ENCODE measurements around the gene MCF2L2.

- no peak for TF ChIP-seq ZNF8 (CRISPR knock-in tag; IDR thresholded peaks at IDR 0.05)
- no peak for TF ChIP-seq RARB (CRISPR knock-in tag; IDR thresholded peaks at IDR 0.05)
- no peak for TF ChIP-seq TOX (CRISPR knock-in tag; IDR thresholded peaks at IDR 0.05; ENCODE audit: borderline replicate concordance)
- TF ChIP-seq, protein P1, sequence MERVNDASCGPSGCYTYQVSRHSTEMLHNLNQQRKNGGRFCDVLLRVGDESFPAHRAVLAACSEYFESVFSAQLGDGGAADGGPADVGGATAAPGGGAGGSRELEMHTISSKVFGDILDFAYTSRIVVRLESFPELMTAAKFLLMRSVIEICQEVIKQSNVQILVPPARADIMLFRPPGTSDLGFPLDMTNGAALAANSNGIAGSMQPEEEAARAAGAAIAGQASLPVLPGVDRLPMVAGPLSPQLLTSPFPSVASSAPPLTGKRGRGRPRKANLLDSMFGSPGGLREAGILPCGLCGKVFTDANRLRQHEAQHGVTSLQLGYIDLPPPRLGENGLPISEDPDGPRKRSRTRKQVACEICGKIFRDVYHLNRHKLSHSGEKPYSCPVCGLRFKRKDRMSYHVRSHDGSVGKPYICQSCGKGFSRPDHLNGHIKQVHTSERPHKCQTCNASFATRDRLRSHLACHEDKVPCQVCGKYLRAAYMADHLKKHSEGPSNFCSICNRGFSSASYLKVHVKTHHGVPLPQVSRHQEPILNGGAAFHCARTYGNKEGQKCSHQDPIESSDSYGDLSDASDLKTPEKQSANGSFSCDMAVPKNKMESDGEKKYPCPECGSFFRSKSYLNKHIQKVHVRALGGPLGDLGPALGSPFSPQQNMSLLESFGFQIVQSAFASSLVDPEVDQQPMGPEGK (CRISPR knock-in tag; IDR thresholded peaks at IDR 0.05; ENCODE audit: borderline replicate concordance) = no peak
- no peak for TF ChIP-seq ARNTL (CRISPR knock-in tag; IDR thresholded peaks at IDR 0.05; ENCODE audit: borderline replicate concordance, low read depth)
- no peak for TF ChIP-seq ISL1 (CRISPR knock-in tag; IDR thresholded peaks at IDR 0.05)
- TF ChIP-seq GLIS3 (CRISPR knock-in tag; IDR thresholded peaks at IDR 0.05) = no peak
- TF ChIP-seq TSHZ2 (CRISPR knock-in tag; IDR thresholded peaks at IDR 0.05) = no peak
- no peak for TF ChIP-seq ZC3H10 (CRISPR knock-in tag; IDR thresholded peaks at IDR 0.05)
- TF ChIP-seq, protein P2, sequence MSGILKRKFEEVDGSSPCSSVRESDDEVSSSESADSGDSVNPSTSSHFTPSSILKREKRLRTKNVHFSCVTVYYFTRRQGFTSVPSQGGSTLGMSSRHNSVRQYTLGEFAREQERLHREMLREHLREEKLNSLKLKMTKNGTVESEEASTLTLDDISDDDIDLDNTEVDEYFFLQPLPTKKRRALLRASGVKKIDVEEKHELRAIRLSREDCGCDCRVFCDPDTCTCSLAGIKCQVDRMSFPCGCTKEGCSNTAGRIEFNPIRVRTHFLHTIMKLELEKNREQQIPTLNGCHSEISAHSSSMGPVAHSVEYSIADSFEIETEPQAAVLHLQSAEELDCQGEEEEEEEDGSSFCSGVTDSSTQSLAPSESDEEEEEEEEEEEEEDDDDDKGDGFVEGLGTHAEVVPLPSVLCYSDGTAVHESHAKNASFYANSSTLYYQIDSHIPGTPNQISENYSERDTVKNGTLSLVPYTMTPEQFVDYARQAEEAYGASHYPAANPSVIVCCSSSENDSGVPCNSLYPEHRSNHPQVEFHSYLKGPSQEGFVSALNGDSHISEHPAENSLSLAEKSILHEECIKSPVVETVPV (CRISPR knock-in tag; IDR thresholded peaks at IDR 0.05) = no peak
Observed at GRCh38 chr3:183312433-183312832, 116.0 kb downstream of the MCF2L2 start.

Measured in SK-N-SH treated with all-trans-retinoic acid at 6 μM for 48 hours (cell line).